Measurements from ENCODE around the gene MAPK10.
"Not testable (repeated sequence)": the region's sequence is repeated elsewhere in the genome, so short reads cannot be mapped to it uniquely, and the experiment has no call there.

The MAPK10 gene

GRCh38 chr4:86338521-86338920 lies 21.3 kb downstream of the MAPK10 start:
- DNase-seq, result no peak

GRCh38 chr4:86334020-86334750 lies 25.7 kb downstream of the MAPK10 start:
- DNase-seq, result peak; percentile 41

GRCh38 chr4:86333236-86333635 lies 26.6 kb downstream of the MAPK10 start:
- DNase-seq, result no peak

- no peak for DNase-seq
These were observed 28.7 kb downstream of the MAPK10 start for GRCh38 chr4:86330961-86331742.

- DNase-seq, result not testable (repeated sequence)
These were observed 29.4 kb downstream of the MAPK10 start for GRCh38 chr4:86330411-86330810.

- no peak for DNase-seq
These were observed 30.4 kb downstream of the MAPK10 start for GRCh38 chr4:86329431-86329830.

GRCh38 chr4:86326400-86326799 lies 33.5 kb downstream of the MAPK10 start:
- DNase-seq, result no peak

GRCh38 chr4:86319390-86319789 lies 40.5 kb downstream of the MAPK10 start:
- DNase-seq, result no peak

- DNase-seq, result no peak
These were observed 44.3 kb downstream of the MAPK10 start for GRCh38 chr4:86315579-86315978.

GRCh38 chr4:86313656-86314055 lies 46.2 kb downstream of the MAPK10 start:
- DNase-seq, result no peak

- DNase-seq, result no peak
These were observed 52.4 kb downstream of the MAPK10 start for GRCh38 chr4:86307432-86307831.

GRCh38 chr4:86306816-86307215 lies 53.0 kb downstream of the MAPK10 start:
- no peak for DNase-seq

GRCh38 chr4:86302830-86303229 lies 57.0 kb downstream of the MAPK10 start:
- no peak for DNase-seq

- DNase-seq, result peak; percentile 9
These were observed 57.6 kb downstream of the MAPK10 start for GRCh38 chr4:86302251-86302650.

- DNase-seq, result no peak
These were observed 59.3 kb downstream of the MAPK10 start for GRCh38 chr4:86300516-86300915.

- DNase-seq, result no peak
These were observed 63.0 kb downstream of the MAPK10 start for GRCh38 chr4:86296865-86297264.

- no peak for DNase-seq
These were observed 65.0 kb downstream of the MAPK10 start for GRCh38 chr4:86294883-86295282.

- no peak for DNase-seq
These were observed 68.7 kb downstream of the MAPK10 start for GRCh38 chr4:86291180-86291579.

GRCh38 chr4:86286726-86287125 lies 73.1 kb downstream of the MAPK10 start:
- no peak for DNase-seq

- DNase-seq, result no peak
These were observed 76.5 kb downstream of the MAPK10 start for GRCh38 chr4:86283371-86283770.

- DNase-seq, result no peak
These were observed 79.6 kb downstream of the MAPK10 start for GRCh38 chr4:86280246-86280645.

GRCh38 chr4:86279293-86279960 lies 80.4 kb downstream of the MAPK10 start:
- peak; percentile 50 for DNase-seq

- no peak for DNase-seq
These were observed 81.7 kb downstream of the MAPK10 start for GRCh38 chr4:86278126-86278525.

- no peak for DNase-seq
These were observed 85.2 kb downstream of the MAPK10 start for GRCh38 chr4:86274642-86275041.

Data from NCI-H510A treated with DMSO at 0.1 percent for 48 hours (cell line).